GM06990 (cell line): ENCODE measurements around the gene FOXN3.
A peak's percentile ranks its signal among the peaks of the same experiment; 100 is the strongest.

Experiments used
- DNase-seq: peaks from one replicate; pipeline ENCODE4 v3.0.0-alpha.2; 2011; ENCODE audit not compliant: insufficient read length; ENCODE audit errors: extremely low read depth
- H3K27me3 ChIP-seq: replicated peaks from 2 replicates; pipeline ENCODE4 v1.6.0; 2011; ENCODE audit warnings: low read length; ENCODE audit not compliant: control insufficient read depth, insufficient read depth
- H3K36me3 ChIP-seq: 2 replicates; pipeline ENCODE4 v1.5.1; 2011; ENCODE audit warnings: low read length; ENCODE audit not compliant: control insufficient read depth, insufficient read depth
- H3K4me3 ChIP-seq: replicated peaks from 2 replicates; pipeline ENCODE4 v1.5.1; 2011; ENCODE audit warnings: low read depth, mild to moderate bottlenecking, control low read depth, low read length
- CTCF ChIP-seq: IDR thresholded peaks from 2 replicates; pipeline ENCODE4 v1.5.1; 2011; ENCODE audit warnings: low read length, control low read depth, mild to moderate bottlenecking, inconsistent platforms; ENCODE audit not compliant: insufficient read depth, poor library complexity, severe bottlenecking

The FOXN3 gene

GRCh38 chr14:89429199-89430181 lies 12.5 kb upstream of the FOXN3 start:
- no peak for TF ChIP-seq CTCF
- H3K4me3 ChIP-seq, result peak overlapping the region; percentile 59
- H3K36me3 ChIP-seq, result no peaks in the 10 kb centered on the region
- H3K27me3 ChIP-seq, result no peaks in the 10 kb centered on the region
- no peak for DNase-seq

- DNase-seq, result no peak
- H3K27me3 ChIP-seq, result no peaks in the 10 kb centered on the region
- no peak overlapping the region for H3K4me3 ChIP-seq
- no peak for TF ChIP-seq CTCF
- no peaks in the 10 kb centered on the region for H3K36me3 ChIP-seq
Observed at GRCh38 chr14:89428546-89429198, 11.6 kb upstream of the FOXN3 start.

GRCh38 chr14:89428173-89428523 lies 11.1 kb upstream of the FOXN3 start:
- Histone ChIP-seq H3K27me3 (no peaks in the 10 kb centered on the region), H3K36me3 (no peaks in the 10 kb centered on the region), H3K4me3 (no peak overlapping the region)
- no peak for DNase-seq
- TF ChIP-seq CTCF, result no peak

GRCh38 chr14:89427426-89428172 lies 10.6 kb upstream of the FOXN3 start:
- no peaks in the 10 kb centered on the region for H3K27me3 ChIP-seq
- no peaks in the 10 kb centered on the region for H3K36me3 ChIP-seq
- DNase-seq, result no peak
- no peak overlapping the region for H3K4me3 ChIP-seq
- no peak for TF ChIP-seq CTCF

GRCh38 chr14:89425931-89426330 lies 8.9 kb upstream of the FOXN3 start:
- TF ChIP-seq CTCF, result no peak
- Histone ChIP-seq H3K36me3 (no peaks in the 10 kb centered on the region), H3K4me3 (no peak overlapping the region), H3K27me3 (no peaks in the 10 kb centered on the region)
- DNase-seq, result peak; percentile 43
